Natural killer cell (primary cell): ENCODE measurements around the gene TMEM169. TPM values are rescaled to one million over a fixed set of nuclear protein-coding genes. Genes with fewer than 3 reads are reported as not detected.

ENCODE experiments used
- ATAC-seq, 3 donors: fragments of 150-1000 bp in 2 of 3; fragments of 200-7000 bp in 1 of 3; cut with Tn5 transposase; 1 replicate in 1 of 3; 2 replicates in 2 of 3; pipeline ENCODE4 v1.10.0; 2021; ENCODE audit warnings: mild to moderate bottlenecking in 2 of 3, moderate library complexity in 2 of 3
- DNase-seq, 2 donors: peaks; one replicate each; pipeline versions ENCODE4 v3.0.0 to v3.0.0-alpha.2; 2013 to 2021; ENCODE audit warnings: mixed read lengths in 1 of 2
- H3K27ac ChIP-seq: one replicate; pipeline ENCODE4 v1.5.1; 2013; ENCODE audit warnings: mild to moderate bottlenecking, low read length
- H3K27me3 ChIP-seq: one replicate; pipeline ENCODE4 v1.6.1; 2013; ENCODE audit warnings: low read length; ENCODE audit not compliant: control insufficient read depth, insufficient read depth
- H3K36me3 ChIP-seq: one replicate; pipeline ENCODE4 v1.6.1; 2013; ENCODE audit warnings: low read length; ENCODE audit not compliant: control insufficient read depth, insufficient read depth
- H3K4me1 ChIP-seq: one replicate; pipeline ENCODE4 v1.6.1; 2013; ENCODE audit warnings: low read length; ENCODE audit not compliant: control insufficient read depth, insufficient read depth
- H3K4me3 ChIP-seq: one replicate; pipeline ENCODE4 v1.5.1; 2013; ENCODE audit warnings: low read length
- H3K9me3 ChIP-seq: one replicate; pipeline ENCODE4 v1.6.1; 2013; ENCODE audit warnings: low read length; ENCODE audit not compliant: control insufficient read depth, insufficient read depth
- H3K27ac Mint-ChIP-seq, 2 donors: one replicate each; pipeline ENCODE4 v1.8.0; 2022; ENCODE audit warnings: mild to moderate bottlenecking in 2 of 2, mixed read lengths in 2 of 2, moderate library complexity in 1 of 2
- H3K27me3 Mint-ChIP-seq, 2 donors: one replicate each; pipeline ENCODE4 v1.8.0; 2022; ENCODE audit warnings: low read depth in 2 of 2, mixed read lengths in 2 of 2
- H3K36me3 Mint-ChIP-seq: one replicate; pipeline ENCODE4 v1.8.0; 2022; ENCODE audit warnings: mixed read lengths
- H3K4me1 Mint-ChIP-seq, 2 donors: one replicate each; pipeline ENCODE4 v1.8.0; 2022; ENCODE audit warnings: mixed read lengths in 2 of 2
- H3K4me3 Mint-ChIP-seq: one replicate; pipeline ENCODE4 v1.8.0; 2022; ENCODE audit warnings: mild to moderate bottlenecking, moderate library complexity, mixed read lengths
- H3K9me3 Mint-ChIP-seq, 2 donors: one replicate each; pipeline ENCODE4 v1.8.0; 2022; ENCODE audit warnings: mixed read lengths in 2 of 2
- WGBS: methylation state at CpG from one replicate; pipeline ENCODE4 v1.1.7; 2013; ENCODE audit warnings: missing lambda C conversion rate; ENCODE audit not compliant: insufficient coverage; 5-methylcytosine and 5-hydroxymethylcytosine counted together
- intact Hi-C: fragments of 100-400 bp; cut with micrococcal nuclease; formaldehyde crosslinking; loops from one replicate; pipeline ENCODE4 v1.14.2; 2022
- total RNA-seq, 4 donors: library from RNA; stranded (reverse); fragments of 120-200 nt in 1 of 4; gene quantifications; one replicate each; pipeline versions ENCODE4 v1.2.3 to v1.2.4, GENCODE V29; 2013 to 2022
- TF ChIP-seq, protein P1 (sequence below): fragments of 200-600 bp; IDR thresholded peaks from one replicate; pipeline ENCODE4 v1.8.0; 2022; ENCODE audit warnings: antibody characterized with exemption

TMEM169 gene, protein sequence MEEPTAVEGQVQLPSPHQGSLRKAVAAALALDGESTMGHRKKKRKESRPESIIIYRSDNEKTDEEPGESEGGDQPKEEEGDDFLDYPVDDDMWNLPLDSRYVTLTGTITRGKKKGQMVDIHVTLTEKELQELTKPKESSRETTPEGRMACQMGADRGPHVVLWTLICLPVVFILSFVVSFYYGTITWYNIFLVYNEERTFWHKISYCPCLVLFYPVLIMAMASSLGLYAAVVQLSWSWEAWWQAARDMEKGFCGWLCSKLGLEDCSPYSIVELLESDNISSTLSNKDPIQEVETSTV
- total RNA-seq, result 1 to 10 TPM in 1 of 3 donors, under 1 TPM in 2; 0.68 to 1.5 (median 0.98) TPM
- total RNA-seq (2013), result 2.2 TPM

DNA sequence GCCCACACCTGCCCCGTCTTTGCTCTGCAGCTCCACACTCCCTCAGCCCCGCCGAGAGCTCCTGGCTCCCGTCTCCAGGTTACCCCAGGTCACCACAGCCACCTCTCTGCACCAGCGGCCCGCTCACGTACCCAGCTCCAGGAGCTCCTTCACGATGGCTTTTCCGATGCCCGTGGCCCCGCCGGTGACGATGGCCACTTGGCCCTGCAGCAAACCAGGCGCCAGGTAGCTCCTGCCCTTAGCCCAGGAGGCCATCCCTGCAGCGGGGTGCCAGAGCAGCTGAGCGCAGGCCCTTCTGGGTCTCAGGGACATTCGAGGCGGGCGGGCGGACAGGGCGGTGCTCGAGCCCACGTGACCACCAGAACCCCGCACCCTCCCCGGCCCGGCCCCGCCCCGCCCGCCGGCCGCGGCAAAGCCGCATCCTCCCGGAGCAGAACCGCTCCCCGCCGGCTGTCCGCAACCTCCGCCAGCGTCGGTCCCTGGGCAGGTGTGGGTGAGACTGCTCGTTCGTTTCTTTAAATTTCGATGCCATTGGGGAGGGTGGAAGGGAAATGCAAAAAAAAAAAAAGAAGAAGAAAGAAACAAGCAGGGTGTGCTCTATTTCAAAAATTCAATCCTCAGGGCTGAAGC is at the start of gene TMEM169, which contains the start of gene PECR:
Gene TMEM169, plus strand, starts transcription at position 433 of the 630 bp plus-strand sequence. CDS start 14,045 bp downstream, outside the sequence.
Gene PECR, minus strand, starts transcription at position 323 of the 630 bp plus-strand sequence. Its CDS starts 68 bp downstream, at position 255.
- ATAC-seq (peak; percentile 94 to 97 (median 95)), DNase-seq (peak; percentile 72 to 81)
- Histone ChIP-seq H3K4me3 (peak within 1 kb of the TSS; percentile 75), H3K36me3 (no peaks in the 10 kb centered on the region), H3K4me1 (peaks cover 38% of the 10 kb centered on the region), H3K9me3 (no peaks in the 10 kb centered on the region), H3K27ac (peak within 1 kb of the TSS; percentile 71), H3K27me3 (no peaks in the 10 kb centered on the region)
- Mint-ChIP-seq H3K27ac (peak within 1 kb of the TSS; percentile 85 to 87), H3K9me3 (no peaks in the 10 kb centered on the region), H3K27me3 (no peaks in the 10 kb centered on the region), H3K4me3 (peak within 1 kb of the TSS; percentile 99), H3K36me3 (no peaks in the 10 kb centered on the region), H3K4me1 (peaks cover 42 to 45% of the 10 kb centered on the region in 2 donors)
- under 1% methylated on average over 44 of the region's 44 CpGs for WGBS
- intact Hi-C loops, result no loop called here
- TF ChIP-seq, protein P1, sequence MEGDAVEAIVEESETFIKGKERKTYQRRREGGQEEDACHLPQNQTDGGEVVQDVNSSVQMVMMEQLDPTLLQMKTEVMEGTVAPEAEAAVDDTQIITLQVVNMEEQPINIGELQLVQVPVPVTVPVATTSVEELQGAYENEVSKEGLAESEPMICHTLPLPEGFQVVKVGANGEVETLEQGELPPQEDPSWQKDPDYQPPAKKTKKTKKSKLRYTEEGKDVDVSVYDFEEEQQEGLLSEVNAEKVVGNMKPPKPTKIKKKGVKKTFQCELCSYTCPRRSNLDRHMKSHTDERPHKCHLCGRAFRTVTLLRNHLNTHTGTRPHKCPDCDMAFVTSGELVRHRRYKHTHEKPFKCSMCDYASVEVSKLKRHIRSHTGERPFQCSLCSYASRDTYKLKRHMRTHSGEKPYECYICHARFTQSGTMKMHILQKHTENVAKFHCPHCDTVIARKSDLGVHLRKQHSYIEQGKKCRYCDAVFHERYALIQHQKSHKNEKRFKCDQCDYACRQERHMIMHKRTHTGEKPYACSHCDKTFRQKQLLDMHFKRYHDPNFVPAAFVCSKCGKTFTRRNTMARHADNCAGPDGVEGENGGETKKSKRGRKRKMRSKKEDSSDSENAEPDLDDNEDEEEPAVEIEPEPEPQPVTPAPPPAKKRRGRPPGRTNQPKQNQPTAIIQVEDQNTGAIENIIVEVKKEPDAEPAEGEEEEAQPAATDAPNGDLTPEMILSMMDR, result no peak

DNA sequence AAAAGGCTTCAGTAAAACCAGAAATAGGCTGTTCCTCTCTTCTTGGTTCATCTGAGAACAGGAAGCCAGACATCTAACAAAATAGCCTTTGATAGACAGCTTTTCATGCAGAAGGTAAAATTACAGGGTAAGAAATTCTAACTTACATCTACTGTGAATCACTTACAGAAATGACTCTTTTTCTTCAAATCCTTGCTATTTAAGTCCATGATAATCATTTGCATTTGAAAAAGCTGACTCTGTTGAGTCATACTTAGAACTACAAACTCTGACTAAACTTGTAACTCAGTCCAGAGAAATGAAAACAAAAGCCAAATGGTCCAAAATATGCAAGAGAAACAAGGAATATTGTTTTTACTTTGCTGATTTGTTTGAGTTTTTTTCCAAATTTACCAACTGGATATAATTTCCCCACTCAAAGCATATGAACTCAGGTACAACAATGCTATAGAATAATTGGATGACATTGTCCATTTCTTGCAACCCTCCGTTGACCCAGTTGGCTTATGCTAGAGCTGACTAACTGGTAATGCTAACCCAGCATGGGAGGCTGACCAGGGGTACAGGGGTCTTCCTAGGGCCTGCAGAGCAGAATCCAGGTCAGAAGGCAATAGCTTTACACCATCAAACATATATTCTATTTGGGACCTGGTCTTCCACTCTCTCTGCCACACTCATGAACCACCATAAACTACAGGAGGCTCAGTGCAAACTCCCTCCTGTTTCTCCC is 49.6 kb upstream of the TMEM169 start:
- Mint-ChIP-seq H3K36me3 (no peaks in the 10 kb centered on the region), H3K4me3 (no peak overlapping the region), H3K27me3 (no peaks in the 10 kb centered on the region), H3K27ac (no peak overlapping the region), H3K9me3 (no peaks in the 10 kb centered on the region), H3K4me1 (peaks cover 0 to 8% of the 10 kb centered on the region in 2 donors)
- H3K27ac ChIP-seq, result no peak overlapping the region
- H3K36me3 ChIP-seq, result peaks cover 11% of the 10 kb centered on the region
- H3K4me1 ChIP-seq, result no peaks in the 10 kb centered on the region
- DNase-seq, result no peak
- ATAC-seq, result no peak
- no peaks in the 10 kb centered on the region for H3K9me3 ChIP-seq
- intact Hi-C loops, result no loop called here
- TF ChIP-seq, protein P1, result no peak
- 81% methylated on average over 1 of the region's 1 CpG for WGBS
- no peaks in the 10 kb centered on the region for H3K27me3 ChIP-seq
- no peak overlapping the region for H3K4me3 ChIP-seq

DNA sequence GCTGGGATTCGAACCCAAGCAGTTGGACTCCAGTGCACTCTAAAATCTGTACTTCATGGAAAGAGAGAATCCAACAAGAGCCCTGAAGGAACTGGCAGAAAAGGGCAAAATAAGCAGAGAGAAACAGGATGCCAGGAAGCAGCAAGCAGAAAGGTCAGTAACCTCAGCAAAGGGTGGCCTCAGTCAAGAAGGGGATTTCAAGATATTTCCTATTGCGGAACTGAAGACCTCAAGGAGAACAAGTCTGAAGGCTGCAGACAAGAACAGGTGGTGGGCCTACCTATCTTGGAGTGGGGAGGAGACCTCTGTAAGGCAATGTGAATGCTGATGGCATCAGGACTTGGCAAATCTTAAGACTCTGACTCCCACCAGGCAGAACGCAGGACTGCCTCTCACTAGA is 48.3 kb upstream of the TMEM169 start:
- no peaks in the 10 kb centered on the region for H3K9me3 ChIP-seq
- no peaks in the 10 kb centered on the region for H3K27me3 Mint-ChIP-seq
- ATAC-seq, result no peak
- no peak overlapping the region for H3K27ac ChIP-seq
- no peak overlapping the region for H3K4me3 ChIP-seq
- H3K27ac Mint-ChIP-seq, result no peak overlapping the region
- DNase-seq, result no peak
- peaks cover 0 to 8% of the 10 kb centered on the region in 2 donors for H3K4me1 Mint-ChIP-seq
- no peaks in the 10 kb centered on the region for H3K9me3 Mint-ChIP-seq
- intact Hi-C loops, result no loop called here
- TF ChIP-seq, protein P1, result no peak
- no peaks in the 10 kb centered on the region for H3K27me3 ChIP-seq
- H3K4me3 Mint-ChIP-seq, result no peak overlapping the region
- peaks cover 17% of the 10 kb centered on the region for H3K36me3 ChIP-seq
- no peaks in the 10 kb centered on the region for H3K4me1 ChIP-seq
- 94% methylated on average over 3 of the region's 3 CpGs for WGBS
- H3K36me3 Mint-ChIP-seq, result no peaks in the 10 kb centered on the region
